Measurements from ENCODE around the gene CHAD.
A peak's percentile ranks its signal among the peaks of the same experiment; 100 is the strongest.
"Not testable (repeated sequence)": the region's sequence is repeated elsewhere in the genome, so short reads cannot be mapped to it uniquely, and the experiment has no call there.

The CHAD gene

DNA sequence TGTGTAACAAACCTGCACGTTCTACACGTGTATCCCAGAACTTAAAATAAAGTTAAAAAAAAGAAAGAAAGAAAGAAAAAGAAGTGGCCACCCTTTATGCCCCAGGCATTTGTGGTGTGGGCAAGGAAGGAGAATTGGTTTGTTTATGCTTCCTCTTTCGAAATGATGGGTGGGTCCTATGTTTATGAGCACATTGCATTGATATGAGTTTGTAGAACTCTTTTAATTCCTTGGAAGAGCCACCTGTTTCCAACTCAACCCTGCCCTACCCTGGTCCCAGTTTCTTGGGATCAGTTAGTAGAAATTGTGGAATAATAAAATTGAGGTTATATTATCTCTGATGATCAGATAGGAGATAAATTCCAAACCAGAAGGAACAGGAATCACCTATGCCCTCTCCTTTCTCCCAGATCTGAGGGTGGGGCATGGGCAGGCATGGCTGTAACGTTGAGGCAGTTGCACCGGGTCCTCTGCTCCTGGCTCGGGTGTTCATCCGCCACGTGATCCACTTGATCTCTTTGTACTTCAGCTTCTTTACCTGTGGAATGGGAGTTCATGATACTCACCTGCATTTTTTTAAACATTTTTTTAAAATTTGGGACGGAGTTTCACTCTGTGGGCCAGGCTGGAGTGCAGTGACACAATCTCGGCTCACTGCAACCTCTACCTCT lies 15.9 kb downstream of the CHAD start:
- DNase-seq = no peak

DNA sequence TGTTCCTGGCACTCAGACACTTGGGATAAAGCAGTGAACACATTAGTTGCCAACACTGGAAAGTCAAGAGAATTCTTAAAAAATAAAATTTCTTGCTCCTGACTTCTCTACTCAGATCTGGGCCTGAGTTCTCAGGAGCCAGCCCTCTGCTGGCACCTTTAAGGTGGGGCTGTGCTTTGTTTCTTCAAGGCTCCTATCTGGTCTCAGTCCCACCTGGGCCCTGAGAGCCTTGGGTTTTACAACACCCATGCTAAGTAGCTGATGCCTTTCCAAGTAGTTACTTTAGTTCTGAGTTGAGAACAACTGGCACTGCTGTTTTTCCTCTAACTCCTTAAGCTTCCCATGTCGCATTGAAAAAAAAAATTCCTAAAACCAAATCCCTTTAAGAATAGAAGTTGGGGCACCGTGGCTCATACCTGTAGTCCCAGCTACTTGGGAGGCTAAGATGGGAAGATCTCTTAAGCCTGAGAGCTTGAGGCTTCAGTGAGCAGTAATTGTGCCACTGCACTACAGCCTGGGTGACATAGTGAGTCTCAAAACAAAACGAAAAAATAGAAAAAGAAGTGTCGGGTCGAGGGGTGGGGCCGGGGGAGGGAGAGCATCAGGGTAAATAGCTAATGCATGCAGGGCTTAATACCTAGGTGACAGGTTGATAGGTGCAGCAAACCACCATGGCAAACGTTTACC lies 16.6 kb downstream of the CHAD start:
- DNase-seq = no peak

DNA sequence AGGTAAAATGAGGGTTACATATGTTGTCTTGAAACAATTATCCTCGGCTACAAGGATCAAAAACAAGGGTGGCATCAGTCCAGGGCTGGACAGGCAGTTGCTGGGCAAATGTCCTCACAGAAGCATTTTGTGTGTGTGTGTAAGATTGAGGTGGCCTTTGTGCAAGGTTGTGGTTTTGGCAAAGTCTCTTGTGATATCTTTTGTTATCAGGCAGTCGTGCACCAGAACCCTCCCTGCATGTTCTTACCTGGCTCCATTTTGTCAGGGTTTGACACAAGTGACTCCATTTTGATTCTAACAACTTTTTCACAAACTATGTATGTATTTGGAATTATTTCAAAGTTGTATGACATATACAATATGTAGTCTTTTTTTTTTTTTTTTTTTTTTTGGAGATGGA lies 20.0 kb downstream of the CHAD start:
- DNase-seq = no peak

DNA sequence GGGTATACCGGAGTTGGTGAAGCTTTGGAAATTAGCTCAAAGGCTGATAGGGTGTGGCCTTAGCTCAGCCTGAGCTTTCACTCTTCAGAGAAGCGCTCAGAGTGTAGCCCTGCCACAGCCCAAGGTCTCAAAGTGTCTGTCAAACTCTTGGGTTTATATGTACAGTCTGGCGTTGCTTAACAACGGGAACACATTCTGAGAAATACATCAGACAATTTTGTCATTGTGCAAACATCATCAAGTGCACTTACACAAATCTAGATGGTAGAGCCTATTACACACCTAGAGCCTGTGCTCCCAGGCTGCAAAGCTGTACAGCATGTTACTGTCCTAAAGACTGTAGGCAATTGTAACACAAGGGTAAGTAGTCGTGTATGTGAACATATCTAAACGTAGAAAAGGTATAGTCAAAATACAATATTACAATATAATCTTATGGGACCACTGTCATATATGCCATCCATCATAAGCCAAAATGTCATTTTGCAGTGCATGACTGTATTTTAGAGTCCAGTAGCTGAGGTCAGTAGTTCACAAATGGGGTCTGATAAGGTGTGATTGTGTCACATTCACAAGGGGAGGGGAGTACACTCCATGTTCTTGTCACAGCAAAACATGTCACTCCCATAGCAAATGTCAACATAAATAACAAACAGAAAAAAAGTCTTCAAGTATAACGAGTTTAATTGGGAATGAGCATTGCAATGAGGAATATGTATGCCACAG lies 20.6 kb downstream of the CHAD start:
- DNase-seq = no peak

DNA sequence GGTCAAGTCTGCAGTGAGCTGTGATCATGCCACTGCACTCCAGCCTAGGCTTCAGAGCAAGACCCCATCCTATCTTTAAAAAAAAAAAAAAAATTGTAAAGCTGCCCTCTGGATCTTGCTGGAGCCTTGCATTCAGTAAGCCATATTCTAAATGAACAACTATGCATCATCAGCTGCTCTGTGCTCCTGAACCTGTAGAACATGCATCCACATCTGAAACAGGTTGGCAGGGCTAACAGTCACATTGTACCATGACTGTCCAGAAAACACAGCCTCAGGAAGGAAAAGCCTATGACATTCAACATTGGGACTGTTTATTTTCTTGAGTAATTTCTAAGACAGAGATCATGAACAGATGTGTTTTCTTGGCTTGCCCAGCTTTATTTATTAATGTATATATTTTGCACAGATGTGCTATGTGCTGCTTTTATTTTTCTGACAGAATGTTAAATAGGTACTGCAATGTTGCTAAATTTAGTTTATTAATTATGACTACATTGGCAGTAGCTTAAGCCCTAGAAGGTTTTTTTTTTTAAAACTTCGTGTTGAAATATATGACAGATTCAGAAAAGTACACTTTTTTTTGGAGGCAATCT lies 22.9 kb downstream of the CHAD start:
- no peak for DNase-seq

DNA sequence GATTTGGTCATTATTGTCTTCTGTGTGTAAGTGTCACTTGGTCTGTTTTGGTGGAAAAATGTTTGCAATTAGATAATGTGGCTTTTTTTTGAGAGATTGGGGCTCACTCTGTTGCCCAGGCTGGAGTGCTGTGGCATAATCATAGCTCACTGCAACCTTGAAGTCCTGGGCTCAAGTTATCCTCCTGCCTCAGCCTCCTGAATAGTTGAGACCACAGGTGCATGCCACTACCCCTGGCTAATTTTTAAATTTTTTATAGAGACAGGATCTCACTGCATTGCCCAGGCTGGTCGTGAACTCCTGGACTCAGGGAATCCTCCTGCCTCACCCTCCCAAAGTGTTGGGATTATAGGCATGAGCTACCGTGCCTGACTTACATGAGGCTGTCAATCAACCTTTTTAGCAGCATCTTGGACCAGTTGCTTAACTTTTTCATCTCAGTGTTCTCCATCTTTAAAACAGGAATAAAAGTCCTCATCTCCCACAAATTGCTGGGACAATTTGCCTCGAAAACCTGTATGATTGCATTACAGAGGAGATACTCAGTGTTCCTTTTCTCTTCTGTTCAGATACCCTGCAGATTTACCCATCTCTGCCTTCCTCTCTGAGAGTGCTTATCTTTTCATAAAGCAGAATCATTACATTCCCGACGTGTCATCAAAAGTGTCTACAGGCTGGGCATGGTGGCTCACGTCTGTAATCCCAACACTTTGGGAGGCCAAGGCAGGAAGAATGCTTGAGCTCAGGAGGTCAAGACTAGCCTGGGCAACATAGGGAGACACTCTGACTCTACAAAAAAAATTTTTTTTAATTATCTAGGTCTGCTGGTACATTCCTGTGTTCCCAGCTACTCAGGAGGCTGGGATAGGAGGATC lies 23.6 kb downstream of the CHAD start:
- no peak for DNase-seq

DNA sequence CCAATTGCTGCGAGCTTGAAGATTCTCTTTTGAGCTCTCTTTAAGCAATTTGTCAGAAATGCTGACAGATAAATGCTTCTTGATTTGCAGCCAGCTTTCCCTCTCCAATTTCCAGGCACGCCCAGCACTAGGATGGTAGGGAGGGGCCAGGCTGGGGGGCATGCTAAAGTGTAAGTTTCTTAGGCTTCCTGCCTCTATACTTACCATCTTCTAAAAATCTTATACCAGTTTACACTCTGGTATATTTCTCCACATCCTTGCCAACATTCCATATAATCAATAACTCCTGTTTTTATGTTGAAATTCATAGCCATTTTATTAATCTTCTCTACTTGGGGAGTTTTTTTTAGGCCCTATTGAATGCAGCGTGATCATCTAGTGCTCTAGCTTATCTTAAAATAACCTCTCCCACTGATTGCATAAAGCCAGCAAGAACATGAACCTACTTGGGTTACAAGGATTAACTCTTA lies 25.1 kb downstream of the CHAD start:
- no peak for DNase-seq

DNA sequence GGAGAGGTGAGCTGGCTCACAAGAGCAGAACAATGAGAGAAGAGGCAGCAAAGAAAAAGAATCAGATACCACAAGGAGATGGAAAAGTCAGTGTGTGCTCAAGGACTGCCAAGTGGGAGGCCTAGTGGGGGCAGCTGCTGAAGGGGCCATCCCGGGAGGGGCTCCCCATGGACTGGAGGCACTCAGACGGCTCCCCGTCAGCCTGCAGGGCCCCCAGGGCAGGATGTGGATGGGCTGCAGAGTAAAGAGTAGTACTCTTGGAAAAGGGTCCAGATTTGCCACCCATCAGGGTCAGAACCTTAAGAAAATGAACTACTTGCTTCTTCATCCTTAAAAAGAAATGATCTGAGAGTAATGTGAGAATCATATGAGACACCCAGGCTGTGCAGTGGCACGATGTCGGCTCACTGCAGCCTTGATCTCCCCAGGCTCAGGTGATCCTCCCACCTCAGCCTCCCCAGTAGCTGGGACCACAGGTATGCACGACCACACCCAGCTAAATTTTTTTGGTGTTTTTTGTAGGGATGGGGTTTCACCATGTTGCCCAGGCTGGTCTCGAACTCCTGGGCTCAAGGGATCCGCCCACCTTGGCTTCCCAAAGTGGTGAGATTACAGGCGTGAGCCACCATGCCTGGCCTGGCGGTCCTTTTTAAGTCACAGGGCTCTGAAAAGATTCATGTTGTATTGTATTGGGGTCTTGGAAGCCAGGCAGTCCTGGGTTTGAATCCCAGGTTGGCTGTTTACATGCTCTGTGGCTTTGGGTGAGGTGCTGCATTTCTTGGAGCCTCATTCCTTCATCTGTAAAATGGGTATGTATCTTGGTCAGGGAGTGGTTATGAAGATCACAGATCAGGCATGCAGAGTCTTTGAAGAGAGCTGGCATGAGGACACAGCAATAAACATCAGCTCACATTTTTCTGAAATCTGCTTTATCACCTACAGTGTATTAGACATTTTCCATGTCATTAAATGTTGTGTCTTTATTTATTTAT lies 27.5 kb downstream of the CHAD start:
- no peak for DNase-seq

DNA sequence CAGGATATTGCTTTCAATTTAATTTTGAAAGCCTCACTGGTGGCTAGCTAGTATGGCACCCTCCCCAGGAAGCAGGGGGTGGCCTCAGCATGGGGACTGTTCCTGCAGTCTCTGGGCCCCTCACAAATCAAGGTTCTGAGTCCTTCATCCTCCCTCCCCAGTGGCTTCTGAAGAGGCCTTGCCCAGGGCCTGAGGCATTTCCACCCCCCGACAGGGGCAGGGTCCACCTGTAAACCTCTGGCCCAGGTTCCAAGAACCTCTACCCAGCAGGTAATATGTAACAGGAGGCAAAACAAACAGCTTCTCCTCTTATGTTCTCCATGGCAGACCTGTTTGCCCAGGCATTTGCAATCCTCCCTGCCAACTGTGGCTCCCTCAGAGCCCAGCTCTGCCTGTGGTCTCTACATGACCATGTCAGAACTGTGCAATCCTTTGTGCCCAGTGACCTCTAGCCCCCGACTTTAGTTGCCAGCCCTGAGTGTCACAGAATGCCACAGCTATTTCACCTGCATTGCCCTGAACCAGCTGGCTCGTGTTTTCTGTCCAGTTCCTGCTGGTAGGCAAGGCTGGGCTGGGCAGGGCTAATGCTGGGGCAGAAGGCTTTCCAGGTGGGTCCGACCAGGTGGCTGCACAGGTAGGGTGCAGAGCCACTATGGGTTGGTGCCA lies 28.4 kb downstream of the CHAD start:
- no peak for DNase-seq

DNA sequence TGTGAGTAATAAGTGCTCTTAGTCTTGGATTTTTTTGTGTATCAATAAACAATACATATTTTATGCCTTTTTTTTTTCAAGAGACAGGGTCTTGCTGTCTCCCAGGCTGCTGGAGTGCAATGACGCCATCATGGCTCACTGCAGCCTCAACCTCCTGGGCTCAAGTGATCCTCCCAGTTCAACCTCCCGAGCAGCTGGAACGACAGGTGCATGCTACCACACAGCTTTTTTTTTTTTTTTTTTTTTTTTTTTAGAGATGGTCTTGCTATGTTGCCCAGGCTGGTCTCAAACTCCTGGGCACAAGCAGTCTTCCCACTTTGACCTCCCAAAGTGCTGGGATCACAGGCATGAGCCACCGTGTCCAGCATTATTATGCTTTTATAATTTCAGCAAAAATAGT lies 29.7 kb downstream of the CHAD start:
- no peak for DNase-seq

DNA sequence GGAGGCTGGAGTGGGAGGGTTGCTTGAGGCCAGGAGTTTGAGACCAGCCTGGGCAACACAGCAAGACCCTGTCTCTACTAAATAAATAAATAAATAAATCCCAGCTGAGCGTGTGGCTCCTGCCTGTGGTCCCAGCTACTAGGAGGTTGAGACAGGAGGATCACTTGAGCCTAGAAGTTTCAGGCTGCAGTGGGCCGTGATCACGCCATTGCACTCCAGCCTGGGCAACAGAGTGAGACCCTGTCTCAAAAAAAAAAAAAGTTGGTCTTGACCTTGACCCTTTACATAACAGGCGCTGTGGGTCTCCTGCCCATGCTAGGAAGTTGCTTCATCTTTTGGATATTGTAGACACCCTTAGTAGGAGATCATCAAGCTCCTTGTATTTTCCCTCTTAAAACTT lies 31.3 kb downstream of the CHAD start:
- DNase-seq = no peak

DNA sequence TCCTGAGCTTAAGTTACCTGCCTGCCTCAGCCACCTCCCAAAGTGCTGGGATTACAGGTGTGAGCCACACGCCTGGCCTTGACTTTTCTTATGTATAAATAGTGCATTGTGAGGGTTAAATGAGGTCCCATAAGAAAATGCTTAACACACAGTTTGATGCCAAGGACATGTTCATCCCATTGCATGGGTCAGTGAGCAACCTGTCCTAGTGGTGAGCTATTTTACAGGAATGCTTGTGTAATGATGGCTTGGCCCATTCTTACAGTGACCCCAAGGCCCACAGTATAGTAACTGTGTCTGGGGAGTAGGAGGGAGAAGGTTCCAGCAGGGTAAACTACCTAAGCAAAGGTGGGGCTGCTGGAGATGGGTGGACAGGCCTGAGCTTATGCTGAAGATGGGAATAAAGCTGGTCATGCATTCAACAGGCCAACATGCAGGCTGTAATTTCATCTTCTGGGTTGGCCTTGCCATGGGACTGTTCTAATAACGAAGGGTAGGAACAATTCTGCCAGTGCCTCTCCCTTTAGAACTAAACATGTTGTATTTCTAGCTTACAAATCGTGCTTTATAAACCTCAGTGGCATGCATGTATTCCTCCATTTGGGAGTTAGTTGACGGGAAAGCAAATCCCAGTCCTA lies 36.4 kb downstream of the CHAD start:
- DNase-seq = no peak

DNA sequence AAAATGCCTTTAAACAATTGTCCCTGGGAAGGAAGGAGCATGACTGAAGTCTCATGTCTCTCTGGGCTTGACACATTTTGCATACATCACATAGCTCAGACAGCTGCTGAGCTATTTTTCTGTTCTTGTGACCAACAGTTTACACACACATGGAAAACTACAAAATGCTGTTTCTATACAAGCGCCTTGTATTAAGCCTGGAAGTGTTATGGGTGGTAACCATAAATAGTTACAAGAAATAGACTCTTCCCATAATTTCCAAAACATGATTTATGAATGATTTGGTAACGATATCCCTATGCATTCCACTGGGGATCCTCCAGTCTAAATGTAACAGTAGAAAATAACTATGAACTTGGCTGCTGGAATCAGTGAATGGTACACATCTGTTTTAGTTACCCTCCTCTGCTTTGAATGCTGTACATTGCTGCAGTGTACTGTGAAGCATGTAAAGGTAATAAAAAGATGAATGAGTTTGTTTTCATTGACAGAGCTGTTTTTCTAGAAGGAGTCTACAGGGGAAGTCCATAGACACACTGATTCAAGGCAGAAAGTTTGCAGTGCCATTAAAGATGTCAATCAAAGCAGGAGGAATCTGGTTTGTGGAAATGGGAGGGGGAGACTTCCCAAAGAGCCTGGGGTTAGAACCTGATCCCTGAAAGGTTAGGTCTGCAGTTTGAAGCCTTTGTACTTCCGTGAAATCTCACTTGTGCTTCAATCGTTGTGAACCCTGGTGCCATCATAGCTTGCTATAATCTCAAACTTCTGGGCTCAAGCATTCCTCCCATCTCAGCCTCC lies 37.7 kb downstream of the CHAD start:
- no peak for DNase-seq

DNA sequence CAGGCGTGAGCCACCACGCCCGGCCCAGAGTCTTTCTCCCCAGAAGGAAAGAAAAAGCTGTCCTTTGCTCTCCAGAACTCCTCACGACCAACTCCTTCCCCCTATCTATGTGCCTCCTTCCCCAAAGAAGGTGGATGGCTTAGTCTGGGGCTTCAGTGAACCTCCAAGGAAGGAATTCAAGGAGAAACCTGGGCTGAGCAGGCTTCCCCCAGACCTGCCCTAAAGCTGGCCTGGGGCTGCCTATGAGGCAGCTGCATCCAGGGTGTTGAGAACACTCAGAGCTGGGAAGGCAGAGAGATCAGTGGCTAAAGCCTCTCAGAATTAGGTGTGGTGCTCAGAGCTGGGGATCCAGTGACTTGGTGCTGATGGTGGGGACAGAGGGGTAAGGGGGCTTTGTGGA lies 38.9 kb downstream of the CHAD start:
- no peak for DNase-seq

DNA sequence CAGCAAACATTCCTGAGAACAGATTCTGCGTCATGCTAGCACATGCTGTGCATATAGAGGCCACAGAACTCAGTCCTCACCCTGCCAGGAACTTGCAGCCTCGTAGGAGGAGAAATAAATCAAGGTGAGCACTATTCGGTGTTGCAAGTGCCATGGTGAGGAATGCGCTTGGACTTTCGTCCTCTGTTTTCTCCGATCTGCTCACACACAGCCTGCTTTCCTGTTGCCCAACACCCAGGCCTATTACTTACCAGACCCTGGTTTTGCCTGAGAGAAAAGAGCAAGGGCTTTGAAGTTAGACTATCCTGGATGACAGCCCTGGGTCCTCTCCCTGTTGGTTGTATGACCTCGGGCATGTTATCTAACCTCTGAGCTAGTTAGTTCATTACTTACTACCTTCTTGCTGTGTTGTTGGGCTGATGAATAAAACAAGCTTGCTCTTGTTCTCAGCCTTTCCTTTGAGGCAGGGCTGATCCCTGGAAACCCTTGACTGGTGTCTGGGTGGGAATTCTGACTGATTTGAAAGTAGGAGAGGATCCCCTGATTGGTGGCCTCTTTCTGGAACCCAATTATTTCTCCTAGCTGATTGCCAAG lies 39.8 kb downstream of the CHAD start:
- no peak for DNase-seq

DNA sequence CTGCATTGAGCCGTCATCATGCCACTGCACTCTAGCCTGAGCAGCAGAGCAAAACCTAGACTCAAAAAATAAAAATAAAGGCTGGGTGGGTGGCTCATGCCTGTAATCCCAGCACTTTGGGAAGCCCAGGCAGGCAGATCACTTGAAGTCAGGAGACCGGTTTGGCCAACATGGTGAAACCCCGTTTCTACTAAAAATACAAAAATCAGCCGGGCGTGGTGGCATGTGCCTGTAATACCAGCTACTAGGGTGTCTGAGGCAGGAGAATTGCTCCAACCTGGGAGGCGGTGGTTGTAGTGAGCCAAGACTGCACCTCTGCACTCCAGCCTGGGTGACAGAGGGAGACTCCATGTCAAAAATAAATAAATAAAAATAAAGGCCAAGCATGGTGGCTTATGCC lies 40.6 kb downstream of the CHAD start:
- not testable (repeated sequence) for DNase-seq

DNA sequence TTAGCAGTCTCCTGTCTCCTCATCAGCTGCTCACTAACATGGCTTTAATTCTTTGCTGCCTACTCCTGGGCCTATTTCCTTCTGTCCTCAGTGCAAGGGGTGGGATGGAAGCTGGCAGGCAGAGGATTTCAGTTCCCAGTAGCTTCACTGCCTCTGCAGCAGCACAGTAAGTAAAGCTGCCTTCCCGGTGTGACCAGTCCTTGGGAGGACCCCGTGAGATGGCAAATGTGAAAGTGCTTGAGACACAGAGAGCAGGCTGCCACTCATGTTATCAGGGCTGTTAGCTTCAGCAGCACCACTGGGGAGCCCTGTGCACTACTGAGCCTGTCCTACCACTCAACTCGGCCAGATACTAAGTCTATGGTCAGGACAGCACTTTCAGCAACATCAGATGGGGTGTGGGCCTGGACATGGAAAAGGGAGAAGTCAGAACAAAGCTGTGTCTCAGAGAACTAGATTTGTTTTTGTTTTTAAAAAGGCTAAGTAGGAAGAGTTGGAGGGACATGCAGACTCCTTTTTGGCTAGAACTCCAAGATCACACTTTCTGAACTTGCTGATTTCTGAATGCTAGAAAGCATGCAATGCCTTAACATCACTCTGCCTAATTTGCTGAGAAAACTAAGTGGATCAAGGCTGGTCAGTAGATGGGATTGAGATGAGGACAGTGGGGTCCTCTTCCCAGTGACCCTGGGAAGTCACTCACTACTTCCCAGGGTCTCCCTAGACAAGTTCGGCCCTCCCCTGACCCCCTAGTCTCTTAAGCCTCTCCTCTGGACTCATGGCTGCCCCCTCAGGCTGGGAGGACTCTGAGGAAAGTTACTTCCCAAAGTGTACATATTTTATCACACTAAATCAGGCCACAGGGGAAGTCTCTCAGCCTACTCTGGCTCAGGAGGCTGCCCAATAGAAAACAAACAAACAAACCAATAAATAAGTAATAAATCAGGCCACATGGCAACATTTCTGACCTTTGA lies 41.6 kb downstream of the CHAD start:
- peak; percentile 5 for DNase-seq

DNA sequence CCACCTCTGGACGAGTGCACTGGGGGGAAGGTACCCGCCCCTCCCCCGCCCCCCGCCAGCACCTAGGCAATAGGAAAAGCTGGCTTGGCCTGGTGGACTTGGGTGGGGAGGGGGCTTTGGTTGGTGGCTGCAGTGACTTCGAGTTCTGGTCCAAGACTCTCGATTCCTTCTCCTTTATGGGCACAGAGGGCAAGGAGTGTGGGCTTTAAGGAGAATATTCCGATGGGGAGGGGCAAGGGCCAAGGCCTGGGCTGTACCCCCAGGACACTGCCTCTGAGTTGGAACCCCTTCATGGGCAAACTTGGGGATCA lies 42.3 kb downstream of the CHAD start:
- no peak for DNase-seq

All from activated gamma-delta T cell treated with Interleukin-2 at 50 U/mL for 16 hours (primary cell).